ENCODE measurements around the gene TSPEAR. TPM values are rescaled to one million over a fixed set of nuclear protein-coding genes. Genes with fewer than 3 reads are reported as not detected.

The TSPEAR gene
- total RNA-seq, 2 experiments from 2014 or later = not detected

- intact Hi-C loops (cut with DNase I, micrococcal nuclease) = no loop called here
- TF ChIP-seq CTCF (IDR thresholded peaks at IDR 0.05) = no peak
- H3K36me3 ChIP-seq (ENCODE audit: insufficient read depth, low read length) = no peaks in the 10 kb centered on the region
- H3K27ac ChIP-seq (ENCODE audit: low read depth in 1 of 2, low read length in 2 of 2) = no peak overlapping the region
- H3K4me3 ChIP-seq (ENCODE audit: low read length) = peak overlapping the region; percentile 0
- Mint-ChIP-seq H3K4me1 (ENCODE audit: low read depth) (peaks cover 39% of the 10 kb centered on the region), H3K27me3 (peaks cover 93% of the 10 kb centered on the region), H3K36me3 (ENCODE audit: low read depth) (no peaks in the 10 kb centered on the region), H3K27ac (no peak overlapping the region), H3K4me3 (peak overlapping the region; percentile 48), H3K9me3 (no peaks in the 10 kb centered on the region)
- H3K27me3 ChIP-seq (ENCODE audit: control insufficient read depth in 1 of 2, insufficient read depth in 2 of 2, low read length in 2 of 2) = peaks cover 74 to 82% of the 10 kb centered on the region in 2 experiments
- ATAC-seq (ENCODE audit: poor library complexity) = peak; percentile 28
- peaks cover 6 to 48% of the 10 kb centered on the region in 2 experiments for H3K9me3 ChIP-seq (ENCODE audit: control insufficient read depth in 1 of 2, insufficient read depth in 1 of 2, low read length in 2 of 2)
- ChIA-PET CTCF (interaction anchor here (1.0 kb wide), 1 partner anchor 31 kb away, joined by 3 read pairs; no protein-coding TSS in a partner anchor), POLR2A (interaction anchor here (1.2 to 3.2 kb wide), 3 partner anchors 8 to 92 kb away, joined by 5 to 18 read pairs (median 5); partner anchors contain the start of gene KRTAP12-3)
- H3K4me1 ChIP-seq (ENCODE audit: insufficient read depth, low read length) = peaks cover 54% of the 10 kb centered on the region
- peak in 3 of 14 experiments; percentile 13 to 32 (median 20) for DNase-seq
Observed at GRCh38 chr21:44710756-44711326, 531 bp downstream of the TSPEAR start.

GRCh38 chr21:44710294-44710665, 1.1 kb downstream of the TSPEAR start:
- peaks cover 36% of the 10 kb centered on the region for H3K4me1 Mint-ChIP-seq (ENCODE audit: low read depth)
- ATAC-seq (ENCODE audit: poor library complexity) = peak; percentile 15
- peaks cover 7 to 50% of the 10 kb centered on the region in 2 experiments for H3K9me3 ChIP-seq (ENCODE audit: control insufficient read depth in 1 of 2, insufficient read depth in 1 of 2, low read length in 2 of 2)
- peaks cover 54% of the 10 kb centered on the region for H3K4me1 ChIP-seq (ENCODE audit: insufficient read depth, low read length)
- H3K36me3 Mint-ChIP-seq (ENCODE audit: low read depth) = no peaks in the 10 kb centered on the region
- no peak overlapping the region for H3K27ac Mint-ChIP-seq
- H3K27ac ChIP-seq (ENCODE audit: low read depth in 1 of 2, low read length in 2 of 2) = no peak overlapping the region
- ChIA-PET CTCF (no interaction called here), POLR2A (interaction anchor here (0.8 to 3.2 kb wide), 4 partner anchors 9 to 163 kb away, joined by 4 to 18 read pairs (median 5); partner anchors contain the start of gene KRTAP12-3)
- no peak for TF ChIP-seq CTCF (IDR thresholded peaks at IDR 0.05)
- no peak overlapping the region for H3K4me3 ChIP-seq (ENCODE audit: low read length)
- no peaks in the 10 kb centered on the region for H3K9me3 Mint-ChIP-seq
- intact Hi-C loops (cut with DNase I, micrococcal nuclease) = no loop called here
- DNase-seq = peak in 1 of 14 experiments; percentile 27
- H3K36me3 ChIP-seq (ENCODE audit: insufficient read depth, low read length) = no peaks in the 10 kb centered on the region
- peaks cover 76 to 81% of the 10 kb centered on the region in 2 experiments for H3K27me3 ChIP-seq (ENCODE audit: control insufficient read depth in 1 of 2, insufficient read depth in 2 of 2, low read length in 2 of 2)
- H3K27me3 Mint-ChIP-seq = peaks cover 93% of the 10 kb centered on the region
- peak overlapping the region; percentile 30 for H3K4me3 Mint-ChIP-seq

GRCh38 chr21:44709426-44710293, 1.7 kb downstream of the TSPEAR start:
- Mint-ChIP-seq H3K36me3 (ENCODE audit: low read depth) (no peaks in the 10 kb centered on the region), H3K27me3 (peaks cover 93% of the 10 kb centered on the region), H3K27ac (no peak overlapping the region), H3K9me3 (no peaks in the 10 kb centered on the region), H3K4me1 (ENCODE audit: low read depth) (peaks cover 30% of the 10 kb centered on the region), H3K4me3 (peak overlapping the region; percentile 62)
- ATAC-seq (ENCODE audit: poor library complexity) = peak; percentile 59
- H3K4me3 ChIP-seq (ENCODE audit: low read length) = peak overlapping the region; percentile 5
- peaks cover 7 to 53% of the 10 kb centered on the region in 2 experiments for H3K9me3 ChIP-seq (ENCODE audit: control insufficient read depth in 1 of 2, insufficient read depth in 1 of 2, low read length in 2 of 2)
- ChIA-PET CTCF (no interaction called here), POLR2A (interaction anchor here (0.6 to 3.2 kb wide), 6 partner anchors 10 to 411 kb away, joined by 3 to 18 read pairs (median 4); partner anchors contain the start of gene KRTAP12-3)
- no peak for TF ChIP-seq CTCF (IDR thresholded peaks at IDR 0.05)
- no peak overlapping the region for H3K27ac ChIP-seq (ENCODE audit: low read depth in 1 of 2, low read length in 2 of 2)
- H3K4me1 ChIP-seq (ENCODE audit: insufficient read depth, low read length) = peaks cover 54% of the 10 kb centered on the region
- peaks cover 78 to 83% of the 10 kb centered on the region in 2 experiments for H3K27me3 ChIP-seq (ENCODE audit: control insufficient read depth in 1 of 2, insufficient read depth in 2 of 2, low read length in 2 of 2)
- no peaks in the 10 kb centered on the region for H3K36me3 ChIP-seq (ENCODE audit: insufficient read depth, low read length)
- intact Hi-C loops (cut with DNase I, micrococcal nuclease) = no loop called here
- peak in 5 of 14 experiments; percentile 32 to 47 (median 36) for DNase-seq
